Epithelial cell of esophagus (primary cell): ENCODE results near the gene ALDH4A1.
"Not testable (repeated sequence)": the region's sequence is repeated elsewhere in the genome, so short reads cannot be mapped to it uniquely, and the experiment has no call there.

Experiments
- DNase-seq: peaks from one replicate; pipeline ENCODE4 v3.0.0; 2010; ENCODE audit warnings: low read depth
- H3K4me3 ChIP-seq: 2 replicates; pipeline ENCODE4 v1.5.1; 2011; ENCODE audit warnings: mild to moderate bottlenecking, low read length, control low read depth
- TF ChIP-seq, protein P1 (sequence below): IDR thresholded peaks from 2 replicates; pipeline ENCODE4 v1.5.1; 2011; ENCODE audit warnings: low read depth, mild to moderate bottlenecking, low read length, control low read depth, inconsistent platforms; ENCODE audit not compliant: insufficient read depth; ENCODE audit errors: missing control alignments

ALDH4A1 gene

DNA sequence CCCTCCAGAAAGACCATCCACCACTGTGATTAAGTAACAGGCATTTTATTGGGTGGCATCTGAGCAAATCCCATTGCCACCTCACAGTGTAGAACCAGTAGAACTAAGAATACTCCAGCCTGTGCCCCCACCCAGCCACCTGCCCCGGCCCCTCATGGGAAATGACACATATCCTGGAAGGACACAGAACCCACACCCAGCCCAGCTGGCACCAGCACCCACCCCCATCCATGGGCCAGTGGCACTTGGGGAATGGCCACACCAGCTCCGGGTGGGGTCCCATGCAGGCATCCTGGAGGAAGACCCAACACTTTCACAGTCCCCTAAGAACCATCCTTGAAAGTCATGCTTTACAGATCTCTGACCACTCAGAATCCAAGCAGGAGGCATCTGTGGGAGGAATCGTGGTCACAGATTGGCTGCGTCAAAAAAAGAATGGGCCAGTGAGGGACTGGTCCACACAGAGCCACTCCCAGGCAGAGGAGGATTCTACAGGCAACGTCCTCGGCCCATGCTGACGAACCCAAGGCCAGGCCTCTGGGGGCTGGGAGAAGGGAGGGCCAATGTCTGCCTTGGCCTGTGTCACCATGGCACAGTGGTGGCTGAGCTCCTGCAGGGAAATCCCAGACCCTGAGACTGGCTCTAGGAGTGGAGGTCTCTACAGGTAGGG lies 30.8 kb downstream of the ALDH4A1 start:
- TF ChIP-seq, protein P1, sequence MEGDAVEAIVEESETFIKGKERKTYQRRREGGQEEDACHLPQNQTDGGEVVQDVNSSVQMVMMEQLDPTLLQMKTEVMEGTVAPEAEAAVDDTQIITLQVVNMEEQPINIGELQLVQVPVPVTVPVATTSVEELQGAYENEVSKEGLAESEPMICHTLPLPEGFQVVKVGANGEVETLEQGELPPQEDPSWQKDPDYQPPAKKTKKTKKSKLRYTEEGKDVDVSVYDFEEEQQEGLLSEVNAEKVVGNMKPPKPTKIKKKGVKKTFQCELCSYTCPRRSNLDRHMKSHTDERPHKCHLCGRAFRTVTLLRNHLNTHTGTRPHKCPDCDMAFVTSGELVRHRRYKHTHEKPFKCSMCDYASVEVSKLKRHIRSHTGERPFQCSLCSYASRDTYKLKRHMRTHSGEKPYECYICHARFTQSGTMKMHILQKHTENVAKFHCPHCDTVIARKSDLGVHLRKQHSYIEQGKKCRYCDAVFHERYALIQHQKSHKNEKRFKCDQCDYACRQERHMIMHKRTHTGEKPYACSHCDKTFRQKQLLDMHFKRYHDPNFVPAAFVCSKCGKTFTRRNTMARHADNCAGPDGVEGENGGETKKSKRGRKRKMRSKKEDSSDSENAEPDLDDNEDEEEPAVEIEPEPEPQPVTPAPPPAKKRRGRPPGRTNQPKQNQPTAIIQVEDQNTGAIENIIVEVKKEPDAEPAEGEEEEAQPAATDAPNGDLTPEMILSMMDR, result no peak
- H3K4me3 ChIP-seq, result no peak overlapping the region
- DNase-seq, result no peak

DNA sequence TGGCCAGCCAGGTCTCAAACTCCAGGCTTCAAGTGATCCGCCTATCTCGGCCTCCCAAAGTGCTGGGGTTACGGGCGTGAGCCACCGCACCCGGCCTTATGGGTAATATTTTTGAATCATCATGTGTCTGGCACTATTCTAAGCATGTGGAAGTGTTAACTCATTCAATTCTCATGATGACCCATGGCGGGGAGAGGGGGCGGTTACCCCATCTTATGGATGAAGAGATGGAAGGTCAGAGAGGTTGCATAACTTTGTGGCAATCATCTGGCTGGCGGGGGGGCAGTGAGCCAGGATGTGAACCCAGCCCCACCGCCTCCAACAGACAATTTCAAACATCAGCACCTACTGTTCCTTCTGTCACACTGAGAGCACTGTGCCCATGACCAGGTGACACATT lies 31.4 kb downstream of the ALDH4A1 start:
- TF ChIP-seq, protein P1, result no peak
- H3K4me3 ChIP-seq, result no peak overlapping the region
- no peak for DNase-seq

DNA sequence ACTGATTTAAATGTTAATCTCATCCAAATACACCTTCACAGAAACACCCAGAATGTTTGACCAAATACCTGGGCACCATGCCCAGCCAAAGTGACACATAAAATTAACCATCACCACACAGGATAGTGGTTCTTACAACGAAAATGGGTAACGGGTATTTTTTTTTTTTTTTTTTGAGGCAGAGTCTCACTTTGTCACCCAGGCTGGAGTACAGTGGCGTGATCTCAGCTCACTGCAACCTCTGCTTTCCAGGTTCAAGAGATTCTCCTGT lies 31.8 kb downstream of the ALDH4A1 start:
- not testable (repeated sequence) for H3K4me3 ChIP-seq, DNase-seq

DNA sequence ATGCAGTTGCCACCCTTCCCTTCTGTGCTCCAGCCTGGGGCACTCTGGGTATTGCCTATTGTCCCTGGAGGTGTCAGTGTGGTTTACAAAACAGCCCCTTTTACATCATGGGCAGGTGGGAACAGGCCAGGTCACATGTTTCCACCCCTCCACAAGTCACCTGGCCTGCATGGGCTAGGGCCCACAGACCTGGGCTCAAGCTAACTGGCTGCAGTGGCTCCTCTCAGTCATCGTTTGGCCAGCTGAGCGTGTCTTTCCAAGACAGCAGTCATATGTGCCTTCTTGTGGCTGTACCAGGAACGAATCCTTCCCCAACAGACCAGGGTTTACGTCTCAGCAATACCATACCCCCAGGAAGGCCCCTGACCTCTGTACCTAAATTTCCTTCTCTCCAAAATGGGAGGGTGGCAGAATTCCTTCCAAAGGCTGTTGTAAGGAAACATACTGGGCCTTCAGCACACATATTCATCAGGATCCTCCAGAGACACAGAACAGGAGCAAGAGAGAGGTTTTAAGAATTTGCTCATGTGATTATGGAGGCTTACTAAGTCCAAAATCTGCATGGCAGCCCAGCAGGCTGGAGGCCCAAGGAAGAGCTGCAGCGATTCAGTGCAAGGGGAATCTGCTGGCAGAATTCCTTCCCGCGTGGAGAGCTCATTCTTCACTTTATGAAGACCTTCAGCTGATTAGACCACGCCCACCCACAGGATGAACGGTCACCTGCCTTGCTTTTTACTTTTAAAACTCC lies 32.3 kb downstream of the ALDH4A1 start:
- DNase-seq, result no peak
- H3K4me3 ChIP-seq, result no peak overlapping the region
- TF ChIP-seq, protein P1, result no peak

DNA sequence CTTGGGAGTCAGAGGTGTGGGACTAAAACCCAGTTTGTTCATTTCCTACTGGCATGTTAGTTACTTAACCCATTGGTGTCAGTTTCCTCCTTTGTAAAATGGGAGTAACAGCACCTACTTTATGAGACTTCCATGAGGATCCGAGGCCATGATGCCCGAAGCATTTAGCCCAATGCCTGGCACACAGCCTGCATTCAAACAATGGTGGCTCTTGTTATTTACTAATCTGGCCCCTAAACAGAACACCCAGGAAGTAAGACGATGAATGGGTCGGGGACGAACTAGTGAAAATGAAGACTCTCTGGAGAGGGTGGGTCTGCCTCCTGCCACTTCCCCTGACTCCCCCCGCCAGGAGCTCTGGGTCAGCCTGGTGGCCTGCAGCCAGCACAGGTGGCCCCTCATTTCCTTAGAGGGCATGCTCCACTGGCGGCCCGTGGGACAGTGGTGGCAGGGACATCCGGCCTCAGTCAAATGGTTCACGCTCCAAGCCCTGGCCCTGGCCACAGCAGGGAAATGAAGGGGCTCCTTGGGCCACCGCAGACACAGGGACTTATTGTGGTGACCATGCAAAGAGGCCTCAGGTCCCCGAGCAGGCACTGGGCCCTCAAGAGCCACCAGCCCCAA lies 33.4 kb downstream of the ALDH4A1 start:
- DNase-seq, result no peak
- TF ChIP-seq, protein P1, result no peak
- no peak overlapping the region for H3K4me3 ChIP-seq

DNA sequence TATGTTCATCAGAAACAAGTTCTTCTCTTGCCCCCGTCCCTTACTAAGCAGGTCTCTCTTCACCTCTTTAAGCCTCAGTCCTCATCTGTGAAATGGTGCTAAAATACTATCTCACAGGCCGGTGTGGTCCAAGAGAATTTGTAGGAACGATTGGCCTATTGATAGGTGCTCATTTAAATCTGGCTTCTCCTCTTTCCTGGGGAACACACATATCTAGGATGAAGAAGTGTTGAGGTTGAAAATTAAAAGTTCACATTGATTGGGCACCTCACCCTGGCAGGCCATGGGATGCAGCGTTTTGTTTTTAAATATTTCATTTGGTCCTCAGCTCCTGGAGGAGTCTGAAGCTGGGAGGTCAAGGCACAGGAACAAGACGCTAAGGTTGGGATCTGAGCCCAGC lies 34.0 kb downstream of the ALDH4A1 start:
- H3K4me3 ChIP-seq, result no peak overlapping the region
- TF ChIP-seq, protein P1, result no peak
- no peak for DNase-seq

DNA sequence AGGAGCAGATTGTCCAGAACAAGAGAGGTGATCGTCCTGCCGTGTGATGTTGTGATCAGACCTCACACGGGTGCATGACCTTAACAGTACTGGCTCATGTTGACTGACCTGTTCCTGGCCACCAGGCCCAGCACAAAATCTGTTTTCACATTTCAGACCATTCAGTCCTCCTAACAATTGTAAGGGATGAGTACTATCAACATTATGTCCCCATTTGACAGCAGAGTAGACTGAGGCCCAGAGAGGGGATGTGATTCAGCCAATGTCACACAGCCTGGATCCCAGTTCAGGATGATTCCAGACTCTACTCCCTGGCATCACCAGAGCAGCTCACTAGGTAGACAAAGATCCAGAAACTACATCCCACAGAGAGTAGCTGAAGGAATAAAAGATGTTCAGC lies 35.5 kb downstream of the ALDH4A1 start:
- DNase-seq, result no peak
- TF ChIP-seq, protein P1, result no peak
- H3K4me3 ChIP-seq, result no peak overlapping the region
